Subcutaneous abdominal adipose tissue (tissue), 5 donors: ENCODE results near the gene CSRP1.
"Not testable (repeated sequence)": the region's sequence is repeated elsewhere in the genome, so short reads cannot be mapped to it uniquely, and the experiment has no call there.

Experiments
- H3K27ac ChIP-seq: one replicate; pipeline ENCODE4 v1.7.0; 2013; ENCODE audit warnings: low read depth, mild to moderate bottlenecking, inconsistent platforms, low read length, moderate library complexity
- H3K27me3 ChIP-seq, 5 donors: one replicate each; pipeline ENCODE4 v1.7.0; 2013; ENCODE audit warnings: low read length in 5 of 5, inconsistent platforms in 1 of 5; ENCODE audit not compliant: control insufficient read depth in 5 of 5, insufficient read depth in 4 of 5
- H3K36me3 ChIP-seq, 5 donors: one replicate each; pipeline ENCODE4 v1.7.0; 2013; ENCODE audit warnings: low read length in 5 of 5; ENCODE audit not compliant: control insufficient read depth in 5 of 5, insufficient read depth in 5 of 5
- H3K4me1 ChIP-seq, 5 donors: one replicate each; pipeline ENCODE4 v1.7.0; 2013; ENCODE audit warnings: low read length in 5 of 5, mild to moderate bottlenecking in 3 of 5, moderate library complexity in 1 of 5; ENCODE audit not compliant: control insufficient read depth in 5 of 5, insufficient read depth in 5 of 5
- H3K4me3 ChIP-seq, 5 donors: one replicate each; pipeline ENCODE4 v1.7.0; 2013; ENCODE audit warnings: low read length in 5 of 5, low read depth in 1 of 5
- H3K9ac ChIP-seq, 5 donors: one replicate each; pipeline ENCODE4 v1.7.0; 2013; ENCODE audit warnings: low read length in 5 of 5, mild to moderate bottlenecking in 4 of 5, moderate library complexity in 3 of 5
- H3K9me3 ChIP-seq, 5 donors: one replicate each; pipeline ENCODE4 v1.7.0; 2013; ENCODE audit warnings: low read length in 5 of 5; ENCODE audit not compliant: control insufficient read depth in 5 of 5
- donor health status: healthy.
- donor health status: healthy.
- donor health status: healthy.
- donor health status: healthy.
- donor health status: healthy.

CSRP1 gene

DNA sequence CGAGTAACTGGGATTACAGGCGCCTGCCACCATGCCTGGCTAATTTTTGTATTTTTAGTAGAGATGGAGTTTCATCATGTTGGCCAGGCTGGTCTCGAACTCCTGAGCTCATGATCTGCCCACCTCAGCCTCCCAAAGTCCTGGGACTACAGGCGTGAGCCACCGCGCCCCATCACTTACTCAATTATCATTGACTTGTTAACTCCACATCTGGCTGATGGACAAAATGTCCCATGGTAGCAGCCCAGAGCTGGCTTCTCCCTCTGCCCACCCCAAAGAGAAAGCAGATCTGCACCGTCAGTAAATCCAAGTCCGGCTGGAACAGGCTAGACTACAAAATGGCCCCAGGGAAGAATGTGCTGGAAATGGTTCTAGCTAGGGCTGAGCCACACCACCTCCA, 34.6 kb downstream of the CSRP1 start:
- not testable (repeated sequence) for H3K9me3 ChIP-seq, H3K27me3 ChIP-seq, H3K36me3 ChIP-seq, H3K9ac ChIP-seq, H3K4me3 ChIP-seq
- peaks cover 2 to 33% (median 21%) of the 10 kb centered on the region in 5 donors for H3K4me1 ChIP-seq
- peak overlapping the region; percentile 46 for H3K27ac ChIP-seq

DNA sequence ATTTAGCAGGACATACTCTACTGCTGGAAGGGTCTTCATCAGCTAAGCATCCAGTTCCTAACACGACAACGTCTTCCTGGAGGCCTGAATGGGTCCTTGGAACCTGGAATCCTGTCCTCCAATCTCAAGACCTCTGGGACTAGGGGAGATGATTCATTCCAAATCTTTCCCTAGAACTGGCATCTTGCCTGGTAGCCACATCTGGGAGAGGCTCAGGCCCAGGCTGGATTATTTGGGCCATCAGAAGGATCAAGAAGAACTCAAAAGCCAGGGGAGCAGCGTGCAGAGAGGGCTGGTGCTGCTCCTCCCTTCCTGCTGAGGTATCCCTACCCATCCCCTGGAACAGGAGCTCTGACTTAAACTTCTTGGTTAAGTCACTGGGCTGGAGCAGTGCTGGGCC, 35.2 kb downstream of the CSRP1 start:
- H3K27me3 ChIP-seq: no peaks in the 10 kb centered on the region
- peak overlapping the region; percentile 46 for H3K27ac ChIP-seq
- H3K9me3 ChIP-seq: no peaks in the 10 kb centered on the region
- H3K36me3 ChIP-seq: no peaks in the 10 kb centered on the region
- peaks cover 2 to 39% (median 26%) of the 10 kb centered on the region in 5 donors for H3K4me1 ChIP-seq
- no peak overlapping the region for H3K9ac ChIP-seq
- no peak overlapping the region for H3K4me3 ChIP-seq

DNA sequence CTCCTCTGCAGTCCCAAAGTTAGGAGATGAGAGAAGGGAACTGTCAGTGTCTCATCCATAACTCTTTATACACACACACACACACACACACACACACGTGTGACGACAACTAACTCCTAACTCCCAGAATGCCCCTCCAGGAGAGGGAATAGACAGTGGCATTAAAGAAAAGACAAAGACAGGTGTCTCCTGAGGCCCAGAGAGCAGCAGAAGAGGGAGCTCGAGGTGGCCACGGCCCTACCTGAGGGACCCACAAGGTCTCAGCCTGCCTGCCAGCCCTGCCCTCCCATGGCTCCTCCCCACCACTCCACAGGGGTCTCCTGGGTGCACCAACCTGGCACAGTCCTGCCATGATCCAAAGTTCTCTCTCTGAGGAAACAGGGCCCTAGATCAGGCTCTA, 36.3 kb downstream of the CSRP1 start:
- Histone ChIP-seq H3K9me3 (no peaks in the 10 kb centered on the region), H3K27me3 (no peaks in the 10 kb centered on the region), H3K36me3 (peaks cover 0 to 7% (median 6%) of the 10 kb centered on the region in 5 donors), H3K9ac (no peak overlapping the region), H3K27ac (no peak overlapping the region), H3K4me3 (no peak overlapping the region), H3K4me1 (peaks cover 2 to 51% (median 35%) of the 10 kb centered on the region in 5 donors)

DNA sequence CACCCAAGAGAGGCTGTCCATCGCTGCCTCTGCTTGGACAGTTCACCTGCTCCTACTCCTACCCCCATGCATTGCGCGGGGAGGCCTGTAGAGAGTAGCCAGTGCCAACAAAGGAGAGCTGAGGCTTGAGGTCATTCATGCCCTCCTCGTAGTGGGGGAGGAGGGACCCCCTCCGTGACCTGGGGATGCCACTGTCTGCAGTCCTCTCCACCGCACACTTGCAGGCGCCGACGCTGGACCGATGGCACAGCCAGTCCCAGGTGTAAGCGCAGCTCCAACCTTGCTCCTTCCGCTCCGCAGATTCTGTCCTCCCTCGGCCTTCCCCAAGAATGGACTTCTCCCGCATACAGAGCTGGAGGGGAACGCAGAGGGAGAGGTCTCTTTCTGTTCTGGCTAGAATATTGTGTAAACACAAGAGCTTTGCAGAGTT, 37.3 kb downstream of the CSRP1 start:
- peaks cover 2 to 60% (median 44%) of the 10 kb centered on the region in 5 donors for H3K4me1 ChIP-seq
- peaks cover 0 to 16% (median 14%) of the 10 kb centered on the region in 5 donors for H3K36me3 ChIP-seq
- peak overlapping the region in 3 of 5 donors; percentile 15 to 80 (median 33) for H3K9ac ChIP-seq
- H3K4me3 ChIP-seq: peak overlapping the region; percentile 59 to 92 (median 88)
- no peaks in the 10 kb centered on the region for H3K27me3 ChIP-seq
- peak overlapping the region; percentile 96 for H3K27ac ChIP-seq
- no peaks in the 10 kb centered on the region for H3K9me3 ChIP-seq

DNA sequence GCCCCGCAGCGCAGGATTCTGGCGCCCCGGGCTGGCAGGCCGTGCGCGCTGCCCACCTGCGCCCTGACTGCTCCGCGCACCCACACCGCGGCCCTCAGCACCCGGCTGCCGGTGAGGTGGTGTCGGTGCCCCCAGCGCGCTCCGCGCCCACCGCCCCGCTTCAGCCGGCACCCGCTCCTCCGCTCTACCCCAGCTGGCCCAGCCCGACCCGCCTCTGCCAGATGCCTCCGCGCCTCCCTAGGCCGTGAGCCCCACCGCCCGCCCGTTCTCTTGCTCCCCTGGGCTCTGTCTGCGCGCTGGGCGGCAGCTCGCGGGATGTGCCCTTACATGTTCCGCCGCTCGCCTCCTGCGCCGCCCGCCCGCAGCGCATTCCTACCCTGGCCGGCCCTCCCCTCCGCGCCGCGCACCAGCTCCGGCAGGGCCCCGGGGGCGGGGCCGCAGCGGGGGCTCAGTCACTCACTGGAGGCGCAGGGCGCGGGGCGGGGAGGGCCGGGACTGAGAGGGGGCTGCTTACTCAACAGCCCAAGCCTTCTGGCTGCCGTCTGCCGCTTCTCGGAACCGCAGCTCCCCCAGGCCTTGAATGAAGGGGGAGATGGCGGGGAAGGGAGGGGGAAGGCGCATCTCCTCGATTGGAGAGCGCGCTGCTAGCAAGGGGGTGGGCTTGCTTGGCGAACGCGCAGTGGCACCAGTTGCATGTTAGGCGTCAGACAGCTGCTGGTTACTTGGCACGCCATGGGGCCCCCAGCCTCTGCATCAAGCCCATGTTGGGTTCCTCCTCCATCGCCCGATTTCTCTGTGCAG, 37.9 kb downstream of the CSRP1 start, which contains the start of gene PHLDA3:
PHLDA3 (minus strand) TSS at position 345 of the 801 bp plus-strand sequence. CDS start 402 bp downstream, outside the sequence.
- Histone ChIP-seq H3K36me3 (peaks cover 0 to 22% (median 19%) of the 10 kb centered on the region in 5 donors), H3K4me1 (peaks cover 2 to 66% (median 50%) of the 10 kb centered on the region in 5 donors), H3K27me3 (no peaks in the 10 kb centered on the region), H3K9me3 (no peaks in the 10 kb centered on the region), H3K4me3 (peak within 1 kb of the TSS; percentile 88 to 93 (median 91)), H3K9ac (peak within 1 kb of the TSS; percentile 80 to 99 (median 94)), H3K27ac (peak within 1 kb of the TSS; percentile 96)

DNA sequence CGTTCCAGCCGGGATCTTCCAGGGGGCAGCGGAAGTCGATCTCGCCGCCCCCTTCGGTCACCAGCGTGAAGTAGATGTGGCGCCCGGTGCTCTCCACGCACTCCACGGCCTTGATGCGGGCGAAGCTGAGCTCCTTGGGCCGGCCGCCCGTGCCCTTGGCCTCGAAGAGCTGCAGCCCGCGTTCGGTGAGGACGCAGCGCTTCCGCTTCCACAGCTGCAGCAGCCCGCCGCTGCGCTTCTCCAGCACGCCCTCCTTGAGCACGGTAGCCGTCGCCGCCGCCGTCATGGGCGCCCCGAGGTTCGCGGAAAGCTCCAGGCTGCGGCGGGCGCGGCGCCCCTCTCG, 38.5 kb downstream of the CSRP1 start:
- H3K4me3 ChIP-seq: peak overlapping the region; percentile 88 to 93 (median 91)
- peak overlapping the region; percentile 96 for H3K27ac ChIP-seq
- no peaks in the 10 kb centered on the region for H3K27me3 ChIP-seq
- peaks cover 0 to 22% (median 19%) of the 10 kb centered on the region in 5 donors for H3K36me3 ChIP-seq
- peak overlapping the region; percentile 80 to 99 (median 94) for H3K9ac ChIP-seq
- no peaks in the 10 kb centered on the region for H3K9me3 ChIP-seq
- peaks cover 2 to 71% (median 51%) of the 10 kb centered on the region in 5 donors for H3K4me1 ChIP-seq

DNA sequence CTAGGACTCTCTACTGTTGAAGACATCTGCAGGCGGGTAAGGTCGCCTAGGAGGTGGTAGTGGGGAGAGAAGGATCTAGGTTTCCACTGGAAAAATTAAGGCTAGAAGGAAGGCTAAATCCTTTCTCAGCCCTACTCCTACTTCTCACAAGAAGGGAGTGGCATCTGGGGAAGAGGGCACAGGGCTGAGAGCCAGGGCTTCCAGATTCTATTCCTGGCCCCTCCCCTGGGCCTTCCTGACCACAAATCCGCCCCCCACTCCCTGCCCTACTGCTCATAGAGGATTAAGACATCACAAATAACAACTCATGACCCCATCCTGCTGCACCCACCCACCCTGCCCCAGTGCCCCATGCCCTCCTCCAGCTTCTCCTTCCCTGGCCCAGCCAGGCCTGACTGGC, 40.4 kb downstream of the CSRP1 start:
- Histone ChIP-seq H3K9ac (peak overlapping the region; percentile 79 to 96 (median 85)), H3K4me1 (peaks cover 5 to 86% (median 65%) of the 10 kb centered on the region in 5 donors)

DNA sequence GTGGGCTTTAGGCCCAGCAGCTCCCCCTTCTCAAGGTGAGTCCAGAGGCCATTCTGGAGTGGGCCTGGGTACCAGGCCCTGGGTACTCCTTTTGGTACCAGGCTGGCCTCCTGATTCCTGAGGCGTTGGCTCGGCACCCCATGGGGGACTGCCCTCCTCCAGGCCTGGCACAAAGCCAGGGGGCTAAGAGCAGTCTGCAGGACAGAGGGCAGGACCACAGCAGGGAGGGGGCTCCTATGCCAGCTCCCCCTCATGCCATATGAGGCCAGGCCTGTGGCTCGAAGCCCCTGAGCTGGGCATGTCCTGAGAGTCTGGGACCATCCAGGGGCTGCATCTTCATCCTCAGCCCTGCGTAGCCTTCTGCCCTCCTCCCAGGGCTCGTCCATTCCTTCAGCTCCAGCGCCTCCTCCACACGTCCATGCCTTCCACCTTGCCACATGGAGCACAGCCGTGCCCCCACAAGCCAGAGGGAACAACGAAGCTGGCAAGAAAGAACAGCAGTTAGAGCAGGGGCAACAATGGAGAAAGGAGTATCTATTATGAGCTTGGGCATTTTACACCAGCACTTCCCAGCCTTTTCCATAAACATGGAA, 41.1 kb downstream of the CSRP1 start:
- Histone ChIP-seq H3K4me3 (peak overlapping the region; percentile 88 to 93 (median 91)), H3K27ac (peak overlapping the region; percentile 96)

More for the DNA sequence above, 40.4 kb downstream of the CSRP1 start:
- Histone ChIP-seq H3K4me3 (peak overlapping the region; percentile 88 to 93 (median 91)), H3K27me3 (no peaks in the 10 kb centered on the region), H3K9me3 (no peaks in the 10 kb centered on the region), H3K36me3 (peaks cover 0 to 22% (median 19%) of the 10 kb centered on the region in 5 donors), H3K27ac (peak overlapping the region; percentile 96)

DNA sequence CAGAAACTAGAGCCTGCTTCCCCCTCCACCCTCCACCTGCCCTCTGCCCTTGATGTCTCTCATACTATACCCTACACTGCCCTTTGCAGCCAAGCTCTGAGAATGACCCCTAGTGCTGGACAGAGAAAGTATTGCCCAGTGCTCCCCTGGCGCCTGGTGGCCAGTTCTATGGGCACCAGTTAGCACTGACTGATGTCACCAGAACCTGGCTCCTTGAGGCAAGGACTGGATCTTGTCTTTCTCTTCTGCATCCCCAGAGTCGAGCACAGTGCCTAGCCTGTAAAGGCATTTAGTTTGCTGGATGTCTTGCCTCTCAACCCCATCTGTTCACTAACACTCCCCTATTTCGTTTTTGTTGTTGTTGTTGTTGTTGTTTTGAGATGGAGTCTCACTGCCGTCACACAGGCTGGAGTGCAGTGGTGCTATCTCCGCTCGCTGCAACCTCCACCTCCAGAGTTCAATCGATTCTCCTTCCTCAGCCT, 43.8 kb downstream of the CSRP1 start:
- H3K9ac ChIP-seq: peak overlapping the region in 1 of 5 donors; percentile 33
- peaks cover 5 to 75% (median 59%) of the 10 kb centered on the region in 5 donors for H3K4me1 ChIP-seq
- H3K4me3 ChIP-seq: no peak overlapping the region
- peak overlapping the region; percentile 90 for H3K27ac ChIP-seq
- H3K27me3 ChIP-seq: no peaks in the 10 kb centered on the region
- no peaks in the 10 kb centered on the region for H3K9me3 ChIP-seq
- H3K36me3 ChIP-seq: peaks cover 0 to 22% (median 19%) of the 10 kb centered on the region in 5 donors

More for the DNA sequence above, 41.1 kb downstream of the CSRP1 start:
- H3K9ac ChIP-seq: peak overlapping the region; percentile 79 to 96 (median 85)
- H3K9me3 ChIP-seq: no peaks in the 10 kb centered on the region
- H3K4me1 ChIP-seq: peaks cover 7 to 90% (median 69%) of the 10 kb centered on the region in 5 donors
- no peaks in the 10 kb centered on the region for H3K27me3 ChIP-seq
- peaks cover 0 to 22% (median 19%) of the 10 kb centered on the region in 5 donors for H3K36me3 ChIP-seq
